GM21390 (cell line): ENCODE data around the gene OTUB1.
"Not testable (repeated sequence)": the region's sequence is repeated elsewhere in the genome, so short reads cannot be mapped to it uniquely, and the experiment has no call there.

Experiments
- ATAC-seq: cut with Tn5 transposase; IDR thresholded peaks from one replicate; pipeline ENCODE4 v1.9.1; 2021; ENCODE audit not compliant: unreplicated experiment

OTUB1 gene

DNA sequence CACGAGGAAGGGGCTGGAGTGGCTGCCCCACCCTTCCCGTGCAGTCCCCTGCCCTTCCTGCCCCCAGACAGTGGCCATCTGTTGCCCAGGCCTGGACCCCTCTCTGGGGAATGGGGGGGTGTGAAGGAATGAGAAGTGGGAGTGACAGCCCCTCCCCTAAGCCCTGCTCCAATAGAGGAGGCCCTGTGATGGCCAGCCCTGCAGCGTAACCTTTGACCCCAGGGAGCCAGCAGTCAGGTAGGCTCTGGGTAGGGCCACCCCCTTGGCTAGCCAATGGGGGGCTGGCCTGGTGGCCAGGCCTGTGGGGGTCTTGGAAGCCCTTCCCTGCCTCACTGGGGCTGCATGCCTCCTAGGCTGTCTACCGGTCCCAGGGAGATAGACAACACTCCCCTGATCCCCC, 56.1 kb downstream of the OTUB1 start:
- no peak for ATAC-seq

DNA sequence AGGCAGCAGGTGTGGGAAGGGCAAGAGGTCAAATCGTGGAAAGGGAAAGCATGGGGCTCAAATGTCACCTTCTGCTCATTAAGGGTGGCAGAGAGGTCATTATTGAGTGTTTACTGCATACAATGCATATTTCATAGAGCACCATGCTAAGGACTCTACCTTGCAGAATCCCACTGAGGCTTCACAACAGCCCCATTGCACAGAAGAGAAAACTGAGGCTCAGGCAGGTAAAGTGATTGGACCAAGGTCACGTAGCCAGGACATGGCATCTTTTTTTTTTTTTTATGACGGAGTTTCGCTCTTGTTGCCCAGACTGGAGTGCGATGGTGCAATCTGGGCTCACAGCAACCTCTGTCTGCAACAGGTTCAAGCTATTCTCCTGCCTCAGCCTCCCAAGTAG, 57.3 kb downstream of the OTUB1 start:
- no peak for ATAC-seq

- no peak for ATAC-seq
These were observed 58.6 kb downstream of the OTUB1 start for GRCh38 chr11:64044730-64045393.

DNA sequence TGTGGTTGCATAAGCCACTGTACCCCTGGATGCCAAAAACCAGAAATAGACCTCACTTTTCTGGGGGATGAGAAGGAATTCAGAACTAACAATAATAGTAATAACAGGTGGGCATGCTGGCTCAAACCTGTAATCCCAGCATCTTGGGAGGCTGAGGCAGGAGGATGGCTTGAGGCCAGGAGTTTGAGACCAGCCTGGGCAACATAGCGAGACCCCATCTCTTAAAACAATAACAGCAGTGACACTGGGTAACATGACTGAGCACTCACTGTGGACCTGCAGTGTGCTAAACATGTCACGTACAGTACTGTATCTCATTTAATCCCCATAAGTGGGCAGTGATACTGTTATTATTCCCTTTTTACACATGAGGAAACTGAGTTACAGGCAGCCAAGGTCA, 59.5 kb downstream of the OTUB1 start:
- ATAC-seq, result no peak

DNA sequence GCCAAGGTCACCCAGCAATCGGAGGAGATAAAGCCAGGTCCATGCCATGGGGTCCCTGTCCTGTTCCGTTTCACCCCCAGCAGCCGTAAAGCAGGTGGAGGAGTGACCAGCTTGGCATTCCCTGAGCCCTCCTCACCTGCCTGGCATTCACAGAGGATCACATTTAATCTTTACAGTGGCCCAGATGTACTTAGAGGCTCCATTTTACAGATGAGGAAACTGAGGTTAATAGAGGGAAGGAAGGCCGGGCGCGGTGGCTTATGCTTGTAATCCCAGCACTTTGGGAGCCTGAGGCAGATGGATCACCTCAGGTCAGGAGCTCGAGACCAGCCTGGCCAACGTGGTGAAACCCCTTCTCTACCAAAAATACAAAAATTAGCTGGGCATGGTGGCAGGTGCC, 61.1 kb downstream of the OTUB1 start:
- ATAC-seq, result not testable (repeated sequence)
